ENCODE results near the gene PARD6G. TPM values are rescaled to one million over a fixed set of nuclear protein-coding genes. Genes with fewer than 3 reads are reported as not detected.
"Not testable (repeated sequence)": the region's sequence is repeated elsewhere in the genome, so short reads cannot be mapped to it uniquely, and the experiment has no call there.

Gene PARD6G
- total RNA-seq, 2 experiments from 2014 or later: 0.47 to 1.0 TPM

GRCh38 chr18:80246445-80247392 lies 595 bp downstream of the PARD6G start:
- no peaks in the 10 kb centered on the region for H3K4me1 Mint-ChIP-seq
- POLR2A ChIA-PET: no interaction called here
- ATAC-seq (ENCODE audit: low read depth) (peak; percentile 28), DNase-seq (peak; percentile 54)
- H3K36me3 Mint-ChIP-seq: no peaks in the 10 kb centered on the region
- H3K27ac Mint-ChIP-seq: no peak overlapping the region
- no peaks in the 10 kb centered on the region for H3K9me3 Mint-ChIP-seq
- H3K4me3 Mint-ChIP-seq: peak overlapping the region; percentile 40
- H3K27me3 Mint-ChIP-seq: peaks cover 56% of the 10 kb centered on the region

- Mint-ChIP-seq H3K4me3 (peak overlapping the region; percentile 73), H3K4me1 (no peaks in the 10 kb centered on the region), H3K27me3 (peaks cover 54% of the 10 kb centered on the region), H3K36me3 (no peaks in the 10 kb centered on the region), H3K9me3 (no peaks in the 10 kb centered on the region), H3K27ac (no peak overlapping the region)
- DNase-seq (no peak), ATAC-seq (ENCODE audit: low read depth) (no peak)
- POLR2A ChIA-PET: no interaction called here
Measured at GRCh38 chr18:80245781-80246444, 1.4 kb downstream of the PARD6G start.

- no peaks in the 10 kb centered on the region for H3K4me1 Mint-ChIP-seq
- no peak overlapping the region for H3K4me3 Mint-ChIP-seq
- H3K27ac Mint-ChIP-seq: no peak overlapping the region
- no peaks in the 10 kb centered on the region for H3K9me3 Mint-ChIP-seq
- DNase-seq: no peak
- POLR2A ChIA-PET: no interaction called here
- H3K36me3 Mint-ChIP-seq: no peaks in the 10 kb centered on the region
- peaks cover 46% of the 10 kb centered on the region for H3K27me3 Mint-ChIP-seq
- ATAC-seq (ENCODE audit: low read depth): no peak
Measured at GRCh38 chr18:80244956-80245730, 2.2 kb downstream of the PARD6G start.

- Mint-ChIP-seq H3K27me3 (peaks cover 43% of the 10 kb centered on the region), H3K27ac (no peak overlapping the region), H3K36me3 (no peaks in the 10 kb centered on the region), H3K4me1 (no peaks in the 10 kb centered on the region), H3K4me3 (no peak overlapping the region), H3K9me3 (no peaks in the 10 kb centered on the region)
- DNase-seq (no peak), ATAC-seq (ENCODE audit: low read depth) (no peak)
- POLR2A ChIA-PET: no interaction called here
Measured at GRCh38 chr18:80244167-80244566, 3.1 kb downstream of the PARD6G start.

- ATAC-seq (ENCODE audit: low read depth) (no peak), DNase-seq (no peak)
- Mint-ChIP-seq H3K4me3 (no peak overlapping the region), H3K27me3 (peaks cover 34% of the 10 kb centered on the region), H3K36me3 (no peaks in the 10 kb centered on the region), H3K9me3 (no peaks in the 10 kb centered on the region), H3K27ac (no peak overlapping the region), H3K4me1 (no peaks in the 10 kb centered on the region)
- POLR2A ChIA-PET: no interaction called here
Measured at GRCh38 chr18:80243204-80243603, 4.1 kb downstream of the PARD6G start.

GRCh38 chr18:80241919-80242777 lies 5.2 kb downstream of the PARD6G start:
- no peaks in the 10 kb centered on the region for H3K36me3 Mint-ChIP-seq
- no peaks in the 10 kb centered on the region for H3K9me3 Mint-ChIP-seq
- DNase-seq (no peak), ATAC-seq (ENCODE audit: low read depth) (no peak)
- POLR2A ChIA-PET: no interaction called here
- H3K4me1 Mint-ChIP-seq: no peaks in the 10 kb centered on the region
- H3K27ac Mint-ChIP-seq: no peak overlapping the region
- no peak overlapping the region for H3K4me3 Mint-ChIP-seq
- H3K27me3 Mint-ChIP-seq: peaks cover 27% of the 10 kb centered on the region

GRCh38 chr18:80239830-80240229 lies 7.5 kb downstream of the PARD6G start:
- H3K4me3 Mint-ChIP-seq: no peak overlapping the region
- H3K36me3 Mint-ChIP-seq: no peaks in the 10 kb centered on the region
- POLR2A ChIA-PET: no interaction called here
- peaks cover 28% of the 10 kb centered on the region for H3K27me3 Mint-ChIP-seq
- H3K9me3 Mint-ChIP-seq: peaks cover 2% of the 10 kb centered on the region
- H3K27ac Mint-ChIP-seq: no peak overlapping the region
- DNase-seq (no peak), ATAC-seq (ENCODE audit: low read depth) (no peak)
- no peaks in the 10 kb centered on the region for H3K4me1 Mint-ChIP-seq

- Mint-ChIP-seq H3K27ac (no peak overlapping the region), H3K9me3 (peaks cover 2% of the 10 kb centered on the region), H3K27me3 (peaks cover 25% of the 10 kb centered on the region), H3K36me3 (no peaks in the 10 kb centered on the region), H3K4me1 (no peaks in the 10 kb centered on the region), H3K4me3 (no peak overlapping the region)
- no peak for ATAC-seq (ENCODE audit: low read depth)
- no peak for DNase-seq
- POLR2A ChIA-PET: no interaction called here
Measured at GRCh38 chr18:80238651-80239260, 8.6 kb downstream of the PARD6G start.

- peaks cover 19% of the 10 kb centered on the region for H3K27me3 Mint-ChIP-seq
Measured at GRCh38 chr18:80237519-80237918, 9.8 kb downstream of the PARD6G start.

GRCh38 chr18:80234398-80234797 lies 12.9 kb downstream of the PARD6G start:
- ATAC-seq (ENCODE audit: low read depth) (no peak), DNase-seq (no peak)
- Mint-ChIP-seq H3K4me3 (no peak overlapping the region), H3K27me3 (peaks cover 19% of the 10 kb centered on the region), H3K4me1 (no peaks in the 10 kb centered on the region), H3K9me3 (peaks cover 2% of the 10 kb centered on the region), H3K27ac (no peak overlapping the region), H3K36me3 (no peaks in the 10 kb centered on the region)
- POLR2A ChIA-PET: no interaction called here

More at GRCh38 chr18:80237519-80237918, 9.8 kb downstream of the PARD6G start:
- H3K36me3 Mint-ChIP-seq; H3K4me3 Mint-ChIP-seq; DNase-seq; H3K9me3 Mint-ChIP-seq; POLR2A ChIA-PET; H3K4me1 Mint-ChIP-seq; H3K27ac Mint-ChIP-seq; ATAC-seq (ENCODE audit: low read depth): not testable (repeated sequence)

- POLR2A ChIA-PET: no interaction called here
- ATAC-seq (ENCODE audit: low read depth) (no peak), DNase-seq (no peak)
- no peaks in the 10 kb centered on the region for H3K4me1 Mint-ChIP-seq
- no peak overlapping the region for H3K4me3 Mint-ChIP-seq
- H3K36me3 Mint-ChIP-seq: no peaks in the 10 kb centered on the region
- H3K9me3 Mint-ChIP-seq: peaks cover 2% of the 10 kb centered on the region
- no peak overlapping the region for H3K27ac Mint-ChIP-seq
- H3K27me3 Mint-ChIP-seq: peaks cover 19% of the 10 kb centered on the region
Measured at GRCh38 chr18:80233899-80234298, 13.4 kb downstream of the PARD6G start.

- H3K36me3 Mint-ChIP-seq: no peaks in the 10 kb centered on the region
- no peak overlapping the region for H3K27ac Mint-ChIP-seq
- DNase-seq: no peak
- no peak overlapping the region for H3K4me3 Mint-ChIP-seq
- peaks cover 19% of the 10 kb centered on the region for H3K27me3 Mint-ChIP-seq
- peaks cover 2% of the 10 kb centered on the region for H3K9me3 Mint-ChIP-seq
- POLR2A ChIA-PET: no interaction called here
- H3K4me1 Mint-ChIP-seq: no peaks in the 10 kb centered on the region
- ATAC-seq (ENCODE audit: low read depth): no peak
Measured at GRCh38 chr18:80233201-80233835, 14.0 kb downstream of the PARD6G start.
